Adrenal gland (tissue), 5 donors: Measurements from ENCODE around the gene SLC12A9.

ENCODE experiments used
- CTCF ChIP-seq, 6 experiments: fragments of 450-650 bp in 4 of 6; fragments of 200-600 bp in 2 of 6; sonication (generic) in 1 of 6; IDR thresholded peaks; 1 replicate in 5 of 6; 2 replicates in 1 of 6; pipeline versions ENCODE4 v1.5.1 to v1.8.0; 2016 to 2021; ENCODE audit warnings: antibody characterized with exemption in 6 of 6, mild to moderate bottlenecking in 2 of 6, moderate library complexity in 1 of 6
- POLR2A ChIP-seq, 2 donors: fragments of 450-650 bp; IDR thresholded peaks; one replicate each; pipeline ENCODE4 v1.6.1; 2017; ENCODE audit warnings: antibody characterized with exemption in 2 of 2, mild to moderate bottlenecking in 2 of 2, moderate library complexity in 1 of 2
- donor health status: DM: no; HTN: no; CAD: no.

GRCh38 chr7:100900978-100901377, 48.5 kb downstream of the SLC12A9 start:
- no peak for TF ChIP-seq CTCF (IDR thresholded peaks at IDR 0.05)
- no peak for TF ChIP-seq POLR2A (IDR thresholded peaks at IDR 0.05)
